ENCODE measurements around the gene CFAP221. TPM values are rescaled to one million over a fixed set of nuclear protein-coding genes. Genes with fewer than 3 reads are reported as not detected.
A peak's percentile ranks its signal among the peaks of the same experiment; 100 is the strongest.

The CFAP221 gene
- total and polyA plus RNA-seq, 2 donors (not counting 3 experiments of a cell fraction or from before 2014, with no cell fraction given): 0.06 TPM; not detected in 1

- Histone ChIP-seq H3K27me3 (ENCODE audit: control insufficient read depth in 2 of 2, insufficient read depth in 2 of 2, low read length in 2 of 2) (peaks cover 2% of the 10 kb centered on the region in 2 experiments), H3K4me3 (replicated peaks in 1 of 3; ENCODE audit: insufficient read depth in 1 of 3, low read depth in 1 of 3, low read length in 3 of 3) (no peak overlapping the region), H3K36me3 (ENCODE audit: control insufficient read depth in 2 of 2, extremely low read depth in 1 of 2, insufficient read depth in 2 of 2, low read length in 2 of 2) (no peaks in the 10 kb centered on the region), H3K79me2 (ENCODE audit: control insufficient read depth, insufficient read depth, low read length) (no peaks in the 10 kb centered on the region), H3K9ac (replicated peaks; ENCODE audit: extremely low read depth, insufficient read depth, low read length) (no peak overlapping the region), H2AFZ (ENCODE audit: low read depth, low read length) (no peak overlapping the region), H3K27ac (ENCODE audit: insufficient read depth, low read depth, low read length) (peak overlapping the region; percentile 76), H3K4me1 (ENCODE audit: control insufficient read depth, extremely low read depth, insufficient read depth, low read length) (peaks cover 50% of the 10 kb centered on the region), H3K9me1 (replicated peaks; ENCODE audit: control insufficient read depth, extremely low read depth, insufficient read depth, low read length) (no peaks in the 10 kb centered on the region), H4K20me1 (replicated peaks; ENCODE audit: control insufficient read depth, extremely low read depth, insufficient read depth, low read length) (no peaks in the 10 kb centered on the region), H3K9me3 (replicated peaks; ENCODE audit: control insufficient read depth, insufficient read depth, low read length) (no peaks in the 10 kb centered on the region), H3K4me2 (ENCODE audit: insufficient read depth, low read length) (no peak overlapping the region)
- intact Hi-C loops (cut with micrococcal nuclease): loop anchor here (2.0 to 5.0 kb wide), 5 partner anchors 33 to 533 kb away; partner anchors contain the start of gene TMEM177
- ChIA-PET CTCF (interaction anchor here (0.7 to 6.7 kb wide), 4 partner anchors 17 to 234 kb away, joined by 3 to 257 read pairs (median 3); no protein-coding TSS in a partner anchor), POLR2A (no interaction called here)
- dilution Hi-C loops (cut with MboI; ENCODE audit: extremely low pct_ligation_motif_present, low sequenced_read_pairs): no loop called here
- FAIRE-seq (peak; percentile 72), DNase-seq (ENCODE audit: low read depth, low spot score) (peak; percentile 72)
- TF ChIP-seq POLR2A (IDR thresholded peaks at IDR 0.05; ENCODE audit: low read depth, low read length) (no peak), JUN (IDR thresholded peaks at IDR 0.05; ENCODE audit: borderline replicate concordance, insufficient read depth, insufficient read length, low read depth) (no peak), POLR2AphosphoS5 (IDR thresholded peaks at IDR 0.05; ENCODE audit: insufficient read depth, low read depth, low read length) (no peak), MYC (IDR thresholded peaks at IDR 0.05; ENCODE audit: low read depth, low read length) (no peak), CTCF (IDR thresholded peaks at IDR 0.05; ENCODE audit: extremely low read depth in 1 of 2, insufficient read depth in 1 of 2, low read depth in 1 of 2, low read length in 2 of 2) (no peak), GATA2 (IDR thresholded peaks at IDR 0.05; ENCODE audit: insufficient read depth, insufficient read length, low read depth, low read length) (no peak), EZH2 (IDR thresholded peaks at IDR 0.05; ENCODE audit: borderline replicate concordance, low read depth, low read length, severe bottlenecking) (no peak), FOS (IDR thresholded peaks at IDR 0.05; ENCODE audit: borderline replicate concordance, insufficient read depth, low read length) (no peak), MAX (IDR thresholded peaks at IDR 0.05; ENCODE audit: insufficient read depth, insufficient read length) (no peak)
- BruUV-seq (replicated peaks): no TSS peak
Observed at GRCh38 chr2:119644186-119644585, 99.9 kb downstream of the CFAP221 start.

All from endothelial cell of umbilical vein (primary cell).